GM12873 (cell line): ENCODE measurements around the gene KRTAP10-6.

Experiments
- TF ChIP-seq, protein P1 (sequence below): IDR thresholded peaks from 2 replicates; pipeline ENCODE4 v1.5.1; 2012; ENCODE audit warnings: low read depth, mild to moderate bottlenecking, moderate library complexity, low read length, control low read depth; ENCODE audit not compliant: insufficient read depth; ENCODE audit errors: missing control alignments

KRTAP10-6 gene

DNA sequence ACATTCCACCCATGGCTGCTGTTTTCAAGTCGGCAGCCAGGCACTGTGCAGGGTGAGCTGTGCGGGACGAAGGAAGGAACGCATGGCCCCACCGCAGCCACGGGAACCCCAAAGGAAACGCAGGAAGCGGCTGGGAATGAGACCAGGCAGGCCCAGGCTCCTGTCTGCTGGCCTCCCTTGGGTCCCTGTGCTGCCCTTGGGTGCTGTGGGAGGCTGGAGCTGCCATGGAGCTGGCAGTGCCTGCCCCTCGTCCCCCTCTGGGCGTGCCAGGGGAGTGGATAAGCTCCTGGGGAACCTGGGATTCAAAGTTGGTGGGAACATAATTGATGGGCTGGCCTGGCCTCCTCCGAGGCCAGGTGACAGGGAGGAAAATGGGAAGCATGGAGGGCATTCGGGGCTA lies 24.0 kb downstream of the KRTAP10-6 start:
- TF ChIP-seq, protein P1, sequence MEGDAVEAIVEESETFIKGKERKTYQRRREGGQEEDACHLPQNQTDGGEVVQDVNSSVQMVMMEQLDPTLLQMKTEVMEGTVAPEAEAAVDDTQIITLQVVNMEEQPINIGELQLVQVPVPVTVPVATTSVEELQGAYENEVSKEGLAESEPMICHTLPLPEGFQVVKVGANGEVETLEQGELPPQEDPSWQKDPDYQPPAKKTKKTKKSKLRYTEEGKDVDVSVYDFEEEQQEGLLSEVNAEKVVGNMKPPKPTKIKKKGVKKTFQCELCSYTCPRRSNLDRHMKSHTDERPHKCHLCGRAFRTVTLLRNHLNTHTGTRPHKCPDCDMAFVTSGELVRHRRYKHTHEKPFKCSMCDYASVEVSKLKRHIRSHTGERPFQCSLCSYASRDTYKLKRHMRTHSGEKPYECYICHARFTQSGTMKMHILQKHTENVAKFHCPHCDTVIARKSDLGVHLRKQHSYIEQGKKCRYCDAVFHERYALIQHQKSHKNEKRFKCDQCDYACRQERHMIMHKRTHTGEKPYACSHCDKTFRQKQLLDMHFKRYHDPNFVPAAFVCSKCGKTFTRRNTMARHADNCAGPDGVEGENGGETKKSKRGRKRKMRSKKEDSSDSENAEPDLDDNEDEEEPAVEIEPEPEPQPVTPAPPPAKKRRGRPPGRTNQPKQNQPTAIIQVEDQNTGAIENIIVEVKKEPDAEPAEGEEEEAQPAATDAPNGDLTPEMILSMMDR, result no peak

GRCh38 chr21:44567481-44568171 lies 24.7 kb downstream of the KRTAP10-6 start:
- TF ChIP-seq, protein P1, result no peak

DNA sequence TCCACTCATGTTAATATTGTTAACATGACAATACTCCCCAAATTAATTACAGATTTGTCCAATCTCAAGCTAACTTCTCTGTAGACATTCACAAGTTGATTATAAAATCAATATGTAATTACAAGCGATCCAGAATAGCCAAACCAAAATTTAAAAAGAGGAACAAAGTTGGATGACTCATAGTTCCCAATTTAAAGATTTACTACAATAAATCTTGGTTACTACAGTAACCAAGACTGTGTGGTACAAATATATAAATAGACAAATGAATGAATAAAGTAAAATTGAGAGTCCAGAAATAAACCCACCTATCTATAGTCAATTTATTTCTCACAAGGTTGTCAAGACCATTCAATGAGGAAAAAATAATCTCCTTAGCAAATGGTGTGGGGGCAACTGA lies 25.9 kb downstream of the KRTAP10-6 start:
- TF ChIP-seq, protein P1, result no peak

GRCh38 chr21:44564886-44565598 lies 27.3 kb downstream of the KRTAP10-6 start:
- TF ChIP-seq, protein P1, result no peak

DNA sequence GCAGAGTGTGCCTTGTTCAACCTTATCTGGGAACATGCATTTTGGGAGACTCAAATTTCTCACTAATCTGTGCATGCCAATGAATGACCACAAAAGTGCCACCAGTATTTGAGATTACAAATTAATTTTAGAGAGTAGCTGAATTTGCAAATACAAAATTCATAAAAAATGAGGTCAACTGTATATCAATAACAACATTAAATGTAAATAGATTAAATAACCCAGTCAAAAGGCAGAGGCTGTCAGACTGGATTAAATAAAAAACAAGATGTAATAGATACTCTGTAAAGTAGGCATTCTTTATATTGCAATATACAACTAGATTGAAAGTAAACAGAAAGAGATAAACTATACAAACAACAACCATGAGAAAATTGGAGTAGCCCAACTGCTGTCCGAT lies 28.2 kb downstream of the KRTAP10-6 start:
- TF ChIP-seq, protein P1, result no peak

DNA sequence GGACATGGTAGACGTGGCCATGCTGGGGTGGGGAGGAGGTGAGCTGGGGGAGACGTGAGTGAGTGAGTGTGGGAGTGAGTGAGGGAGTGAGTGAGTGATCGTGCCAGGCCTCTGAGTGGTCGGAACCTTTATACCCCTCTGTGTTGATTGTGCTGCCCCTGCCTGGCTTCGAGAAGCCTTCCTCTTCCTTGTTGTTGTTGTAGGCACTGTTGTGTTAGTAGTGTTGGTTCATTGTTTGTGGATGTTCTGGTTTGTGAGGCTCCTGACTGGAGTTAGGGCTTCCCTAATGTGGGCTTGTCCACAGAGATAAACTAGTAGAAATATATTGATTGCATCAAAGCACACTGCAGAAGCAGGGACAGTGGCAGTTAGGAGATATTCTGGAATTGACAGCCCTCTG lies 33.6 kb downstream of the KRTAP10-6 start, which contains the start of gene KRTAP10-3:
Gene KRTAP10-3 (minus strand): TSS at position 101 of the 400 bp plus-strand sequence. CDS start 80 bp downstream, at position 21.
- TF ChIP-seq, protein P1, result no peak

- TF ChIP-seq, protein P1, result no peak
These were observed 34.6 kb downstream of the KRTAP10-6 start for GRCh38 chr21:44557491-44558328.
